NB4 (cell line): ENCODE measurements around the gene GAD2.

Experiments used
- DNase-seq: peaks from one replicate; pipeline ENCODE4 v3.0.0; 2010; ENCODE audit warnings: low read depth
- H3K4me3 ChIP-seq: one replicate; pipeline ENCODE4 v1.5.1; 2011; ENCODE audit warnings: mild to moderate bottlenecking, low read depth, low read length, moderate library complexity
- MYC ChIP-seq: IDR thresholded peaks from 2 replicates; pipeline ENCODE4 v1.6.1; 2011; ENCODE audit warnings: low read depth, low read length
- POLR2A ChIP-seq: IDR thresholded peaks from 2 replicates; pipeline ENCODE4 v1.6.1; 2011; ENCODE audit warnings: mild to moderate bottlenecking; ENCODE audit not compliant: insufficient read length; ENCODE audit errors: extremely low read depth
- TF ChIP-seq, protein P1 (sequence below): IDR thresholded peaks from 2 replicates; pipeline ENCODE4 v1.6.1; 2011; ENCODE audit warnings: low read depth, low read length
- TF ChIP-seq, protein P2 (sequence below): IDR thresholded peaks from one replicate; pipeline ENCODE4 v1.5.1; 2012; ENCODE audit warnings: low read depth, low read length

GAD2 gene

DNA sequence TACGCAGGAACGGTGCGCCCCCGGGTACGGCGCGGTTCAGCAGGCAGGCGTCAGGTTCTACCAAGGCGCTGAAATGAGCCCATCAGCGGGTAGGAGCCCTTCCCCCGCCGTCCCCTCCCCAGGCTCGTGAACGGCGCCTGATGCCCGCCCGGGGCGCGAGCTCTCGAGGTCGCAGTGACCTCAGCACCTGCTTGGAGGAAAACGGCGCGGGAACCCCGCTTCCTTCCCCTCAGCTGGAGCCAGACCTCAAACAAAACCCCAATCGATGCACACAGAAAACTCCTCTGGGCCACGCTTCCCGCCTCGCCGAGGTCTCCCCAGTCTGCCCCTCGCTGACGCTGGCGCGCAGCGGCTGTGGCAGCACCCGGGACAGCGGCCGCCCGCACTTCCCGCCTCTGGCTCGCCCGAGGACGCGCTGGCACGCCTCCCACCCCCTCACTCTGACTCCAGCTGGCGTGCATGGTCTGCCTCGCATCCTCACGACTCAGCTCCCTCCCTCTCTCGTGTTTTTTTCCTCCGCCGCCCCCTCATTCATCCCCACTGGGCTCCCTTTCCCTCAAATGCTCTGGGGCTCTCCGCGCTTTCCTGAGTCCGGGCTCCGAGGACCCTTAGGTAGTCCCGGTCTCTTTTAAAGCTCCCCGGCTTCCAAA, 514 bp upstream of the GAD2 start:
- TF ChIP-seq, protein P1, sequence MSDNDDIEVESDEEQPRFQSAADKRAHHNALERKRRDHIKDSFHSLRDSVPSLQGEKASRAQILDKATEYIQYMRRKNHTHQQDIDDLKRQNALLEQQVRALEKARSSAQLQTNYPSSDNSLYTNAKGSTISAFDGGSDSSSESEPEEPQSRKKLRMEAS, result no peak
- H3K4me3 ChIP-seq, result no peak overlapping the region
- no peak for DNase-seq

DNA sequence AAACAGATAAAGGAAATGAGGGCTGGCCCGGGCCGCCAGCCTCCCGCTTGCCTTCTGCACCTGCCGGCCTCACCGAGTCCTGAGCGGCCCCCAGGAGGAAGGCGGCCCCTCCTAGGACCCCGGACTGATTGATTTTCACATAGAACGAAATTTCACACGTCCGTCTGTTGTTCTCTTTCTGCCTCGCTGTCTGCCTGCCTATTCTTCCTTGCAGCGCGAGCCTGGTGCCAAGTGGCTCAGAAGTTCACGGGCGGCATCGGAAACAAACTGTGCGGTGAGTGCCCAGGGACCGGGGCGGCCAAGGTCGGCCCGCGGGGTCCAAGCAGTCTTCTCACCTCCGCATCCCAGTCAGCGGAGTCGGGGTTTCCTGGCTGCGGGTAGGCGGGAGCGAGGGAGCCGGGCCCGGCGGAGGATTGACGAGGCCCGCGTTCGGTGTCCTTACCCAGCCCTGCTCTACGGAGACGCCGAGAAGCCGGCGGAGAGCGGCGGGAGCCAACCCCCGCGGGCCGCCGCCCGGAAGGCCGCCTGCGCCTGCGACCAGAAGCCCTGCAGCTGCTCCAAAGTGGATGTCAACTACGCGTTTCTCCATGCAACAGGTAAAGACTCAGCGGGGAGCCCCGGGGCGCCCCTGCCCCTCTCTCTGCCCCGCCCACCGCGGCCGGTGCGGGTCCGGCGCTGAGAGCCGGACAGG, 967 bp downstream of the GAD2 start:
- TF ChIP-seq, protein P1, result no peak
- TF ChIP-seq, protein P2, sequence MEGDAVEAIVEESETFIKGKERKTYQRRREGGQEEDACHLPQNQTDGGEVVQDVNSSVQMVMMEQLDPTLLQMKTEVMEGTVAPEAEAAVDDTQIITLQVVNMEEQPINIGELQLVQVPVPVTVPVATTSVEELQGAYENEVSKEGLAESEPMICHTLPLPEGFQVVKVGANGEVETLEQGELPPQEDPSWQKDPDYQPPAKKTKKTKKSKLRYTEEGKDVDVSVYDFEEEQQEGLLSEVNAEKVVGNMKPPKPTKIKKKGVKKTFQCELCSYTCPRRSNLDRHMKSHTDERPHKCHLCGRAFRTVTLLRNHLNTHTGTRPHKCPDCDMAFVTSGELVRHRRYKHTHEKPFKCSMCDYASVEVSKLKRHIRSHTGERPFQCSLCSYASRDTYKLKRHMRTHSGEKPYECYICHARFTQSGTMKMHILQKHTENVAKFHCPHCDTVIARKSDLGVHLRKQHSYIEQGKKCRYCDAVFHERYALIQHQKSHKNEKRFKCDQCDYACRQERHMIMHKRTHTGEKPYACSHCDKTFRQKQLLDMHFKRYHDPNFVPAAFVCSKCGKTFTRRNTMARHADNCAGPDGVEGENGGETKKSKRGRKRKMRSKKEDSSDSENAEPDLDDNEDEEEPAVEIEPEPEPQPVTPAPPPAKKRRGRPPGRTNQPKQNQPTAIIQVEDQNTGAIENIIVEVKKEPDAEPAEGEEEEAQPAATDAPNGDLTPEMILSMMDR, result no peak
- H3K4me3 ChIP-seq, result no peak overlapping the region
- DNase-seq, result no peak

DNA sequence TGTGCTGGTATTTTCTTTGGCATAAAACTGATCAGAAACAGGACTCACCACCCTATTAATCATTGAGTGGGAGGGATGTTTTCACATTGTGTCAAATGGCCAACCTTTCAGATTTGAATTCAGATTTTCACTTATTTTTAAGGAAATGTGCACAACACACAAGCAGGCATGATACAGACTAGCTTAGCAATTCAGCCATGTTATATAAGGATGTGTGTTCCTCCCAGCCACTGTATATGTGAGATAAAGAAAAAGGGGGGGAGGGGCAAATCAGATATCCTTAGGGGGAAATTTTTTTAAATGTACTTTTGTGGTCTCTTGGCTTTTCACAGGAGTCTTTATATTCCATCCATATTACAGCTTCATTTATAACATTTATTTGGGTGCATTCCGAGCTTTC, 3.1 kb downstream of the GAD2 start:
- no peak for DNase-seq
- no peak overlapping the region for H3K4me3 ChIP-seq
- TF ChIP-seq MYC (no peak), POLR2A (no peak)
- TF ChIP-seq, protein P2, result no peak
- TF ChIP-seq, protein P1, result no peak

DNA sequence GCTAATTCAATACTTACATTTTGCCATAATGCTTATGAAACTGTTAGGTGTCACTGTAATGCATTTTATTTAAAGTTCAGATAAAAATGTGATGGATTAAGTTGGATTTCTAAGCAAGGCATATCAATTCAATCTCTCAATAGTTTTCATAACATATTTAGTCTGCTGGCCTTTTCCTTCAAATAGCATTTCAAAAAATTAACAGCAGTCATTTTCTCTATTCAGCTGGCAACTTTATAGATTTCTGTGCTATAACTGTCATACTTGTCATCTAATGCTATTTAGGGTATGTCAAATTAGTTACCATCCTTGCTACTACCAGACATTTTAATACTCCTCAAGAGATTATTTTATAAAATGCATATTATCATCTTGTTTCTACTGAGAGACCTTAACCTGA, 4.3 kb downstream of the GAD2 start:
- TF ChIP-seq MYC, result no peak
- TF ChIP-seq, protein P1, result no peak
- no peak for TF ChIP-seq POLR2A
- TF ChIP-seq, protein P2, result no peak
- H3K4me3 ChIP-seq, result no peak overlapping the region
- no peak for DNase-seq

DNA sequence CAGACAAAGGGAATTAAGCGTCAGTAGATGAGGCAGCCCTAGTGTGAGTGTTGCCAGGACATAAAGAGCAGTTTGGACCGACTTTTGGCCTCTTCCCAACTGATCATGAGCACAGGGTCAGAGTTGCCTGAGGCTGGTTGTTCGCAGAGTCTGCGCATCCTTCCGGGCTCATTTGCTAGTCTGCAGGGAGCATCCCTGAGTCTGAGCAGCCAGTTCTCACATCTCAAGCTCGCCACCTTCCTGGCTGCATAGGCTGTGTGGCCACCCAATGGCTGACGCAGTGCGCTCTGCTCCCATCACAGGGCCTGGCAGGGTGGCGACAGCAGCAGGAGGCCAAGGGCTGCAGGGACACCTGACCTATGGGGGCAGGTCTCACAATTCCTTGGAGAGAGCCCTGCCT, 5.0 kb downstream of the GAD2 start:
- no peak for DNase-seq
- TF ChIP-seq POLR2A (no peak), MYC (no peak)
- TF ChIP-seq, protein P1, result no peak
- TF ChIP-seq, protein P2, result no peak
- no peak overlapping the region for H3K4me3 ChIP-seq

DNA sequence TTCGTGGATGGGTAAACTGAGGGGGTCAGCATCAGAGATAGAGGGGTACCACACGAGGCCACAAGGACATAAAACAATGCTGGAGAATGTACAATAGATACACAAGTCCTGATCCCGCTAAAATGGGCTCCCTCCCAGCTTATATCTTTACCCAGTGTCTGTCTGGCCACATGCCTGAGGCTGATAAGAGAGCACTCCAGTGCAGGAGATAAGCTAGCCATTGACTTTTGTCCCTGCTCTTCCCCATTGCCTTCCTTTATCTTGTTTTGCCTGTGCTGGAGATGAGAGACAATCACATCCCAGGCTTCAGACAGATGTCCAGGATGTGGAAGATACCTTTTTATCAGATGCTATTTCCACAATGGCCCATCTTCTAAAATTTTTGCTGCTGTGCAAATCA, 6.0 kb downstream of the GAD2 start:
- no peak for DNase-seq

More for the DNA sequence above, 6.0 kb downstream of the GAD2 start:
- H3K4me3 ChIP-seq, result no peak overlapping the region
- TF ChIP-seq, protein P2, result no peak
- TF ChIP-seq MYC, result no peak
- TF ChIP-seq POLR2A, result no peak
- TF ChIP-seq, protein P1, result no peak
